GM23248 (cell line): ENCODE measurements around the gene SUSD4. TPM values are rescaled to one million over a fixed set of nuclear protein-coding genes. Genes with fewer than 3 reads are reported as not detected.

Source experiments
- DNase-seq: peaks from one replicate; pipeline ENCODE4 v3.0.0-alpha.2; 2015
- H2AFZ ChIP-seq: fragments of 200-600 bp; sonication (generic); 2 replicates; pipeline ENCODE4 v1.6.1; 2016; ENCODE audit warnings: antibody characterized with exemption
- H3F3A ChIP-seq: fragments of 200-600 bp; sonication (generic); 2 replicates; pipeline ENCODE4 v1.6.1; 2016; ENCODE audit warnings: mild to moderate bottlenecking, antibody characterized with exemption, mixed run types; ENCODE audit not compliant: insufficient read depth
- H3K27ac ChIP-seq: fragments of 200-600 bp; sonication (generic); 2 replicates; pipeline ENCODE4 v1.5.1; 2016; ENCODE audit warnings: mild to moderate bottlenecking
- H3K27me3 ChIP-seq: fragments of 200-600 bp; sonication (generic); replicated peaks from 2 replicates; pipeline ENCODE4 v1.6.1; 2016; ENCODE audit warnings: mild to moderate bottlenecking; ENCODE audit not compliant: insufficient read depth
- H3K36me3 ChIP-seq: fragments of 200-600 bp; sonication (generic); 2 replicates; pipeline ENCODE4 v1.6.1; 2016; ENCODE audit warnings: low read depth, mild to moderate bottlenecking
- H3K4me1 ChIP-seq: fragments of 200-600 bp; sonication (generic); 2 replicates; pipeline ENCODE4 v1.6.1; 2016; ENCODE audit warnings: mild to moderate bottlenecking; ENCODE audit not compliant: insufficient read depth
- H3K4me2 ChIP-seq: fragments of 200-600 bp; sonication (generic); one replicate; pipeline ENCODE4 v1.6.1; 2016; ENCODE audit warnings: mild to moderate bottlenecking; ENCODE audit not compliant: unreplicated experiment
- H3K4me3 ChIP-seq: fragments of 200-600 bp; sonication (generic); 2 replicates; pipeline ENCODE4 v1.5.1; 2016; ENCODE audit warnings: mild to moderate bottlenecking
- H3K79me2 ChIP-seq: fragments of 200-600 bp; sonication (generic); 2 replicates; pipeline ENCODE4 v1.6.1; 2016; ENCODE audit warnings: mild to moderate bottlenecking; ENCODE audit not compliant: insufficient read depth
- H3K9ac ChIP-seq: fragments of 200-600 bp; sonication (generic); 2 replicates; pipeline ENCODE4 v1.6.1; 2016; ENCODE audit warnings: mild to moderate bottlenecking
- H3K9me2 ChIP-seq: fragments of 200-600 bp; sonication (generic); 2 replicates; pipeline ENCODE4 v1.6.1; 2016; ENCODE audit warnings: mixed run types, mild to moderate bottlenecking, moderate library complexity; ENCODE audit not compliant: insufficient read depth
- H3K9me3 ChIP-seq: fragments of 200-600 bp; sonication (generic); one replicate; pipeline ENCODE4 v1.6.1; 2017; ENCODE audit warnings: low read depth
- H4K20me1 ChIP-seq: fragments of 200-600 bp; sonication (generic); 2 replicates; pipeline ENCODE4 v1.6.0; 2016; ENCODE audit not compliant: insufficient read depth
- EZH2 ChIP-seq: fragments of 200-600 bp; sonication (generic); IDR thresholded peaks from 2 replicates; pipeline ENCODE4 v1.6.1; 2018; ENCODE audit warnings: antibody characterized with exemption, mild to moderate bottlenecking; ENCODE audit not compliant: insufficient read depth, poor library complexity, severe bottlenecking
- EZH2phosphoT487 ChIP-seq: fragments of 200-600 bp; sonication (generic); IDR thresholded peaks from 2 replicates; pipeline ENCODE4 v1.6.1; 2018; ENCODE audit warnings: antibody characterized with exemption, moderate library complexity, mild to moderate bottlenecking, low read depth; ENCODE audit not compliant: insufficient read depth
- WGBS, 2 experiments: methylation state at CpG; one replicate each; pipeline ENCODE4 v1.1.6; 2015 to 2017; ENCODE audit warnings: low lambda C conversion rate in 2 of 2, low coverage in 1 of 2; ENCODE audit errors: missing lambda C conversion rate in 2 of 2; 5-methylcytosine and 5-hydroxymethylcytosine counted together
- in situ Hi-C: fragments of 300-500 bp; cut with MboI; formaldehyde crosslinking; loops from 2 replicates; pipeline ENCODE4 v1.15.0; 2020
- polyA plus RNA-seq: library from polyadenylated mRNA; unstranded; fragments of >200 nt; fragmentation: Nextera tagmentation; extraction: Ambion mirVana; gene quantifications from 2 replicates; pipeline ENCODE4 v1.2.1, GENCODE V29; 2016
- total RNA-seq: library from RNA; depleted of rRNA; stranded (reverse); fragments of >200 nt; shearing (Covaris generic); gene quantifications from 2 replicates; pipeline ENCODE4 v1.2.3, GENCODE V29; 2014

SUSD4 gene
- total and polyA plus RNA-seq, 2 experiments from 2014 or later, result 1.1 to 3.9 TPM

GRCh38 chr1:223338811-223339746 lies 24.9 kb downstream of the SUSD4 start:
- Histone ChIP-seq H4K20me1 (no peaks in the 10 kb centered on the region), H3K9me2 (no peaks in the 10 kb centered on the region), H3K36me3 (no peaks in the 10 kb centered on the region), H3K9ac (no peak overlapping the region), H3K4me3 (no peak overlapping the region), H3K4me1 (no peaks in the 10 kb centered on the region; the same call in 1 of the 2 replicates), H3K9me3 (no peaks in the 10 kb centered on the region), H3K27me3 (peaks cover 14% of the 10 kb centered on the region), H3K79me2 (no peaks in the 10 kb centered on the region), H2AFZ (no peak overlapping the region), H3F3A (no peaks in the 10 kb centered on the region), H3K4me2 (no peak overlapping the region), H3K27ac (no peak overlapping the region)
- in situ Hi-C loops, result no loop called here
- peak; percentile 60 for DNase-seq
- 76 to 84% methylated on average over 11 to 12 of the region's 12 CpGs for WGBS, 2 experiments
- TF ChIP-seq EZH2phosphoT487 (no peak), EZH2 (no peak)

GRCh38 chr1:223337174-223337869 lies 26.7 kb downstream of the SUSD4 start:
- H3K4me3 ChIP-seq, result no peak overlapping the region
- H3K79me2 ChIP-seq, result no peaks in the 10 kb centered on the region
- no peak for DNase-seq
- peaks cover 17% of the 10 kb centered on the region for H3K27me3 ChIP-seq
- H2AFZ ChIP-seq, result no peak overlapping the region
- H3K36me3 ChIP-seq, result no peaks in the 10 kb centered on the region
- WGBS, 2 experiments, result 77 to 79% methylated on average over 6 of the region's 6 CpGs
- no peak overlapping the region for H3K4me2 ChIP-seq
- no peaks in the 10 kb centered on the region for H3K9me2 ChIP-seq
- H3F3A ChIP-seq, result no peaks in the 10 kb centered on the region
- no peak overlapping the region for H3K9ac ChIP-seq
- in situ Hi-C loops, result no loop called here
- peaks cover under 1% of the 10 kb centered on the region; the same call in 1 of the 2 replicates for H3K4me1 ChIP-seq
- no peak overlapping the region for H3K27ac ChIP-seq
- TF ChIP-seq EZH2phosphoT487, result no peak
- no peak for TF ChIP-seq EZH2
- H3K9me3 ChIP-seq, result no peaks in the 10 kb centered on the region
- H4K20me1 ChIP-seq, result no peaks in the 10 kb centered on the region

GRCh38 chr1:223334156-223334555 lies 29.8 kb downstream of the SUSD4 start:
- peaks cover 17% of the 10 kb centered on the region for H3K27me3 ChIP-seq
- DNase-seq, result no peak
- WGBS, 2 experiments, result 71 to 80% methylated on average over 2 of the region's 2 CpGs
- no peak overlapping the region for H3K9ac ChIP-seq
- H3K27ac ChIP-seq, result no peak overlapping the region
- no peaks in the 10 kb centered on the region for H4K20me1 ChIP-seq
- no peaks in the 10 kb centered on the region for H3F3A ChIP-seq
- in situ Hi-C loops, result no loop called here
- H3K4me3 ChIP-seq, result no peak overlapping the region
- no peaks in the 10 kb centered on the region for H3K36me3 ChIP-seq
- H3K9me3 ChIP-seq, result no peaks in the 10 kb centered on the region
- H3K9me2 ChIP-seq, result no peaks in the 10 kb centered on the region
- H2AFZ ChIP-seq, result no peak overlapping the region
- TF ChIP-seq EZH2, result no peak
- TF ChIP-seq EZH2phosphoT487, result no peak
- no peaks in the 10 kb centered on the region for H3K79me2 ChIP-seq
- H3K4me1 ChIP-seq, result peaks cover 10% of the 10 kb centered on the region
- no peak overlapping the region for H3K4me2 ChIP-seq

GRCh38 chr1:223332997-223333396 lies 31.0 kb downstream of the SUSD4 start:
- Histone ChIP-seq H3K9me3 (no peaks in the 10 kb centered on the region), H3K9ac (no peak overlapping the region), H2AFZ (no peak overlapping the region), H3K79me2 (no peaks in the 10 kb centered on the region), H3K27ac (no peak overlapping the region), H3K4me2 (no peak overlapping the region), H3F3A (no peaks in the 10 kb centered on the region), H3K36me3 (no peaks in the 10 kb centered on the region), H3K9me2 (no peaks in the 10 kb centered on the region), H3K4me3 (no peak overlapping the region), H3K27me3 (peaks cover 17% of the 10 kb centered on the region), H4K20me1 (no peaks in the 10 kb centered on the region), H3K4me1 (peaks cover 10% of the 10 kb centered on the region)
- WGBS, 2 experiments, result 74 to 78% methylated on average over 7 of the region's 7 CpGs
- in situ Hi-C loops, result no loop called here
- no peak for DNase-seq
- TF ChIP-seq EZH2 (no peak), EZH2phosphoT487 (no peak)
